Measurements from ENCODE around the gene RAPGEF6. TPM values are rescaled to one million over a fixed set of nuclear protein-coding genes. Genes with fewer than 3 reads are reported as not detected.

RAPGEF6 gene
- total RNA-seq, 2 donors from 2014 or later = 15.5 to 43.0 TPM

- H3K4me1 ChIP-seq (replicated peaks) = no peaks in the 10 kb centered on the region
- H3K27me3 ChIP-seq (replicated peaks; ENCODE audit: insufficient read depth) = no peaks in the 10 kb centered on the region
- DNase-seq (ENCODE audit: low spot score) = no peak
- intact Hi-C loops (cut with DNase I) = no loop called here
- over 99% methylated on average over 13 of the region's 13 CpGs for WGBS
- H3K9me3 ChIP-seq = no peaks in the 10 kb centered on the region
- TF ChIP-seq POLR2AphosphoS5 (IDR thresholded peaks at IDR 0.05) (no peak), POLR2A (IDR thresholded peaks at IDR 0.05) (no peak), CTCF (IDR thresholded peaks at IDR 0.05) (no peak)
- H3K4me3 ChIP-seq = no peak overlapping the region
- H3K36me3 ChIP-seq = no peaks in the 10 kb centered on the region
- no peak overlapping the region for H3K27ac ChIP-seq
Observed at GRCh38 chr5:131659290-131659689, 24.3 kb upstream of the RAPGEF6 start.

GRCh38 chr5:131654776-131655175 is 19.7 kb upstream of the RAPGEF6 start:
- H3K4me1 ChIP-seq (replicated peaks) = no peaks in the 10 kb centered on the region
- TF ChIP-seq POLR2A (IDR thresholded peaks at IDR 0.05) = no peak
- no peak for TF ChIP-seq CTCF (IDR thresholded peaks at IDR 0.05)
- no peak for TF ChIP-seq POLR2AphosphoS5 (IDR thresholded peaks at IDR 0.05)
- no peaks in the 10 kb centered on the region for H3K9me3 ChIP-seq
- no peaks in the 10 kb centered on the region for H3K27me3 ChIP-seq (replicated peaks; ENCODE audit: insufficient read depth)
- DNase-seq (ENCODE audit: low spot score) = no peak
- H3K4me3 ChIP-seq = no peak overlapping the region
- intact Hi-C loops (cut with DNase I) = no loop called here
- WGBS = 93% methylated on average over 2 of the region's 2 CpGs
- H3K36me3 ChIP-seq = peaks cover 0 to 6% of the 10 kb centered on the region in 2 donors
- no peak overlapping the region for H3K27ac ChIP-seq

- TF ChIP-seq POLR2AphosphoS5 (IDR thresholded peaks at IDR 0.05) (no peak), CTCF (IDR thresholded peaks at IDR 0.05) (no peak), POLR2A (IDR thresholded peaks at IDR 0.05) (no peak)
- intact Hi-C loops (cut with DNase I) = no loop called here
- DNase-seq (ENCODE audit: low spot score) = no peak
- Histone ChIP-seq H3K36me3 (peaks cover 0 to 6% of the 10 kb centered on the region in 2 donors), H3K4me3 (no peak overlapping the region), H3K27me3 (replicated peaks; ENCODE audit: insufficient read depth) (no peaks in the 10 kb centered on the region), H3K27ac (no peak overlapping the region), H3K9me3 (no peaks in the 10 kb centered on the region), H3K4me1 (replicated peaks) (no peaks in the 10 kb centered on the region)
- 85% methylated on average over 2 of the region's 2 CpGs for WGBS
Observed at GRCh38 chr5:131654309-131654708, 19.3 kb upstream of the RAPGEF6 start.

GRCh38 chr5:131649161-131649560 is 14.1 kb upstream of the RAPGEF6 start:
- intact Hi-C loops (cut with DNase I) = no loop called here
- peaks cover 2 to 6% of the 10 kb centered on the region in 2 donors for H3K36me3 ChIP-seq
- 86% methylated on average over 3 of the region's 3 CpGs for WGBS

More at GRCh38 chr5:131649161-131649560, 14.1 kb upstream of the RAPGEF6 start:
- no peak for TF ChIP-seq CTCF (IDR thresholded peaks at IDR 0.05)
- TF ChIP-seq POLR2AphosphoS5 (IDR thresholded peaks at IDR 0.05) = no peak
- DNase-seq (ENCODE audit: low spot score) = no peak
- H3K4me1 ChIP-seq (replicated peaks) = no peaks in the 10 kb centered on the region
- no peaks in the 10 kb centered on the region for H3K9me3 ChIP-seq
- H3K4me3 ChIP-seq = no peak overlapping the region
- H3K27ac ChIP-seq = no peak overlapping the region
- no peaks in the 10 kb centered on the region for H3K27me3 ChIP-seq (replicated peaks; ENCODE audit: insufficient read depth)
